ENCODE measurements around the gene FCRL5. TPM values are rescaled to one million over a fixed set of nuclear protein-coding genes. Genes with fewer than 3 reads are reported as not detected.

The FCRL5 gene
- total RNA-seq, 1 donor: 1.1 TPM

- DNase-seq (ENCODE audit: low read depth in 2 of 3, low spot score in 2 of 3): no peak
Measured at GRCh38 chr1:157532569-157532968, 19.7 kb downstream of the FCRL5 start.

DNA sequence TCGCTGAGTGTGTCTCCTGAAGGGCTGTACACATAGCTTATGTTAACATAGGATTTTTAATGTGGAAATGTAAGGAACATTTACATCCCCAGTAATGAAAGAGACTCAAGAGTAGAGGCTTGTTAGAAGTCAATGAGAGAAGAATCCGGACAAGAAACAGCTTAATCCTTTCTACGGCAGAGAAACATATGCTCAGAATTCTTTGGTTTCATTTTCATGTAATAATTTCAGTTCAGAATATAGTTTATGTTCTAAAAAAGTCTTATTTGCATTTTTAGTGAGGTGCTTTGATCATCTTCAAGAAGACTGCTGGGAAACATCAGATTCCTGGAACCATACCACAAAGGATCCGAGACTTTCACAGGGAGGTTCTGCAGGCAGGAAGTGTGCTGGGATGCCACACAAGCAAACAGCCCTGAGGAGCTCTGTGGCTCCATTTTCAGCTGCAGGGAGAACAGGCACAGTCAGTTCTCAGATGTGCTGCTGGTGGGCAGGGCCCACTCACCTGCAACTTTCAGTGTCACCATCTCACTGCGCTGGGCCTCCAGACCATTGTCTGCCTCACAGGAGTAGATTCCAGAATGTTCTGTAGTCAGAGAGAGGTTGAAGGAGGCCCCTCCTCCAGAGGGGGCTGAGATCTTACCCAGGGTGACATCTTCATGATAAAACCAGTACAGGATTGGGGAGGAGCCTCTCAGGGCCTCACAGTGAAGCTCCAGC lies 28.4 kb downstream of the FCRL5 start:
- no peak for DNase-seq (ENCODE audit: low read depth in 2 of 3, low spot score in 2 of 3)

DNA sequence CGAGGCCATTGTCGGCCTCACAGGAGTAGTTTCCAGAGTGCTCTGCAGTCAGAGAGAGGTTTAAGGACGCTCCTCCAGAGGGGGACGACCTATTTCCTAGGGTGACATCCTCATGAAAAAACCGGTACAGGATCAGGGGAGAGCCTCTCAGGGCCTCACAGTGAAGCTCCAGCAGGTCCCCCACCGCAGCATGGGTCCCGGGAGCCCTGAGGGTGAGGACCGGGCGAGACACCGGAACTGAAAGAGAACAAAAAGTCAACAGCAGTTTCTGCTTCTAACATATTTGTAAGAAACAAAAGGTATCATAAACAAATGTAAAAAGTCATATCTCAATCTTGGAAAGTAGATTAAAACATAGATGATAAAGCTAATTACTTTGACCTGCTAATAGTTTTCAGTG lies 31.3 kb downstream of the FCRL5 start:
- DNase-seq (ENCODE audit: low read depth in 2 of 3, low spot score in 2 of 3): no peak

DNA sequence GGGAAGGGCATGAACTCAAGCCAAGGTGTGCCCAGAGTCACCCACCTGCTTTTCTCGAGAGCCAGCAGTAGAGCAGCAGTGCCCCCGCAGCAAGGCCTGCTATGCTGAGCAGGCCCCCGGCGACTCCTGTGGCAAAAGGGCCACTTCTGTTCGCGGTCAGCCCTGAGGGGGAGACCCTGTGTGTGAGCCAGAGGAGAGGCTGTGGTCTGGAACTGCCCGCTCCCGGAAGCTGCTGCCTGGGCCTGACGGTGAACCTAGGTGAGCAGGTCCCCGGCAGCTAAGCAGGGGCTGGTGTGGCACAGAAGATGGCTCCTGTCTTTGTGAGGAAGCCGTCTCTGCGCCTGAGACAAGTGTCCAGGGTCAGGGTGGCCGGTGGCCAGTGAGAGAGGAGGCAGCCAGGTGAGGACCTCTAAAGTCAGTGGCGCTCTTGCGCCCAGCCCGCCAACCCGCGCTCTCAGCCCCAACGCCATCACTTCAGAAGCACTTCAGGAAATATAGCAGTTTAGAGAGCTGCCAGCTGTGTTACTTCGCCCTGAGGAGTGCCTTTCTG lies 31.9 kb downstream of the FCRL5 start:
- DNase-seq (ENCODE audit: low read depth in 2 of 3, low spot score in 2 of 3): no peak

DNA sequence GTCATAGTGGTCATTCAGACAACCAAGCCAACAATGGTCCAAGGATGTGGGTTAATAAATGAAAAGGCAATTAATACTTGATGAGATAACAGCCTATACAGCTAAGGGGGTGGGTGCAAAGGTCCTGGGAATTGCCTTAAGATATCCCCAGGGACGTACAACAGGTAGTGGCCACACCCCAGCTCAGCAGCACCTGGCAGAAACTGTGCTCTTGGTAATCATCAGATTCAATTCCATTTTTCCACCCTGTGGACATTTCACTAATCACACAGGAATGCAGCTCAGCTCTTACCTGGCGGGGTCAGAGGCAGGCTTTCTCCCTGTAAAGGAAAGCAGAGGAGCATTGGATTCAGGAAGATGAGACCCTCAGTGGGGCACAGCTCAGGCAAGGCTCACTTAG lies 32.9 kb downstream of the FCRL5 start:
- DNase-seq (ENCODE audit: low read depth in 2 of 3, low spot score in 2 of 3): no peak

DNA sequence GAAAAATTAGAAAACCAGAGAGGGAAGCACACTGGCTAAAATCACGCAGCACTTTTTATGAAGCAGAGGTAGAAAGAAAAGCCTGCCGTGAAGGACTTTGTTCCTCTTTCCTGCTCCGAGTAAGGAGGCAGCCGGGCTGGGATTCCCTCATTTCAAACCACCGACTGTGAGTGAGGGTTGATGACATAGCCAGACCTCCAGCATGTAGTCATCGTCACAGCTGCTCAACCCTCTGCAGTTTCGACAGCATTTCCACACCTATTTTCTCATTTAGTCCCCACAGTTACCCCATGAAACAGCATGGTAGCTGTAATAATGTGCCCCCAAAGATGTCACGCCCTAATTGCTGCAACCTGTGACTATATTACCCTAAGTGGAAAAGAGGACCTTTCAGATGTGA lies 35.3 kb downstream of the FCRL5 start:
- no peak for DNase-seq (ENCODE audit: low read depth in 2 of 3, low spot score in 2 of 3)

DNA sequence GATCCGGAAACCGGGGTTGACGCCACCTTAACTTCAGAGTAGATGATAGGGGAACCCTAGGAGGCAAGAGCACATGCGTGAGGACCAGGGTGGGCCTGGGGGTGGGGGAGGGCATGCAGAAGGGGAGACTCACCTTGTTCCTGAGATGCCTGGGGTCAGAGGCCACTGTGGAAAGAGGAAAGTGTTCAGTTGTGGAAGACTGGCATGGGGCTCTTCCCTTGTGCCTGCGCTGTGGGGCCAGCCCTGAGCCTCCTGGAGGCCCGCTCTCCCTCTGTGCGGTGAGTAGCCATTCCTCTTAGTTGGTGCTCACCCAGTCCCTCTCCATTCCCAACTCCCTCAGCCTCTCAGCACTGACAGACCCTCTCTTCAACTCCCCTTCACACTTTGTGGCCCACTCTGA lies 36.6 kb downstream of the FCRL5 start:
- no peak for DNase-seq (ENCODE audit: low read depth in 2 of 3, low spot score in 2 of 3)

DNA sequence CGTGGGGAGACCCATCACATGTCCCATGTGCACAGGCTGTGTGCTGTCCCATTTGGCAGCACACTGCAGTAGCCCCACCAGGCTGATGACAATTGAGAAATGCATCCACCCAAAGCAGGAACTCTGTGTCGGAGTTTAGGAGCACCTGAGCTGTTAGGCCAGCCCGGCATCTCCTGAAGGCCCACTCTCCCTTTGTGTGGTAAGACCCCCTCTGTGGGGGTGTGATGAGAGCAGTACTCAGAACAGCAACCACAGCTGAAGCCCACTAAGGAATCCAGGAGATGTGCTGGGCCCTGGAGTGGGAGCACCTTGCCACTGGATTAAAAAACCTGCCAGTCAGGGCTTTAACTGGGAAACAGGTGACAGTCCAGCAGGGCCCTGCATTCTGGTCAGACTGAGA lies 37.2 kb downstream of the FCRL5 start:
- no peak for DNase-seq (ENCODE audit: low read depth in 2 of 3, low spot score in 2 of 3)

DNA sequence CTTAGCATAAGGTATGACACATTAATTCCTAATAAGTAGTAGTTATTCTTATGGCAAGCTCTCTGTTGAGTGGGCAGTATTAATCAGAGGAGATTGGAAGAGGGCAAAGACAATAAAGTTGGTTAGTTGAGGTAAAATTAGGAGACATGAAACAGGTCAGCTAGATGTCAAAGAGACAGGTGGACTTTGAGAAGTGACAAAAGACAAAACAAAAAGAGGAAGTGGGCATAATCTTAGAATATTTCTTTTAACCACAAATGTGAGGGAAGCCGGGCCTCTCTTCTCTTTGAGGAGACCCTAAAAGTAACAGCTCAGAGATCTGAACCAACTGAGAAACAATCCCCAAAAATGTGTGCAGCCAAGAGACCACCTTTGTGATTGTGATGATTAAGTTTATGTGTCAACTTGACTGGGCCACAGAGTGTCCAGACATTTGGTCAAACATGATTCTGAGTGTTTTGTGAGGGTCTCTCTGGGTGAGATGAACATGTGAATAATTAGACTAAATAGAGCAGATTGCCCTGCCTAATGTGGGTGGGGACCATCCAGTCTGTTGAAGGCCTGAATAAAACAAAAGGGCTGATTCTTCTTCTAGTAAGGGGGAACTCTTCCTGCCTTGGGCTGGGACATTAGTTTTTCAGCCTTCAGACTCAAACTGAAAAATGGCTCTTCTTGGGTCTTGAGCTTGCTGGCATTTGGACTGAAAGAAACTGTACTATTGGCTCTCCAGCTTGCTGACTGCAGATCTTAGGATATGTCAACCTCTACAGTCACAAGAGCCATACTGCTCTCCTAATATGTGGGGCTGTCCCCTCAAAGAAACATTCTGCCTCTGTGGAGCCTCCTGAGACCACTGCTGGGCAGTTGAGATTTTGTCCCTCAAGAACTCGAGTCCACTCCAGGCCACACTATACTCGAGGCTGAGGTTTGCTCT lies 40.0 kb downstream of the FCRL5 start:
- DNase-seq (ENCODE audit: low read depth in 2 of 3, low spot score in 2 of 3): peak in 2 of 3 donors; percentile 14 to 60

- no peak for DNase-seq (ENCODE audit: low read depth in 2 of 3, low spot score in 2 of 3)
Measured at GRCh38 chr1:157509546-157510232, 42.6 kb downstream of the FCRL5 start.

- DNase-seq (ENCODE audit: low read depth in 2 of 3, low spot score in 2 of 3): peak in 2 of 3 donors; percentile 58 to 75
Measured at GRCh38 chr1:157505481-157506272, 46.6 kb downstream of the FCRL5 start.

DNA sequence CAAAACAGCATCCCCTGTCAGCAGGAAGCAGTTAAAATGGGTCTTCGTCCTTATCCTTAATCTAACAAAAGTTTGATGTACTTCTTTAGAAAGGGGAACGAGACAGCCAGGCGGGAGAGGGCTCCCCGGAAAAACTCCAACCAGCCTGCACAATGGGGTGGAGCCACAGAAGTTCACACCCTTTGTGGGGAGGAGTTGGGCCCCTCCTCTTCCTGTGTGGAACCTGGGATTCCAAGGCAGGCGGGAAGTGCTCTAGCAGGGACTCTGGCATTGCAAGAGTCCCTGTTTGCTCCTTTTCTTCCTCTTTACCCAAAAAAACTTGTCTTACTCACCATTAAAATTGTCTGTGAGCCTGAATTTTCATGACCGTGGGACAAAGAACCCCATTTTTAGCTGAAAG lies 47.7 kb downstream of the FCRL5 start:
- DNase-seq (ENCODE audit: low read depth in 2 of 3, low spot score in 2 of 3): no peak

DNA sequence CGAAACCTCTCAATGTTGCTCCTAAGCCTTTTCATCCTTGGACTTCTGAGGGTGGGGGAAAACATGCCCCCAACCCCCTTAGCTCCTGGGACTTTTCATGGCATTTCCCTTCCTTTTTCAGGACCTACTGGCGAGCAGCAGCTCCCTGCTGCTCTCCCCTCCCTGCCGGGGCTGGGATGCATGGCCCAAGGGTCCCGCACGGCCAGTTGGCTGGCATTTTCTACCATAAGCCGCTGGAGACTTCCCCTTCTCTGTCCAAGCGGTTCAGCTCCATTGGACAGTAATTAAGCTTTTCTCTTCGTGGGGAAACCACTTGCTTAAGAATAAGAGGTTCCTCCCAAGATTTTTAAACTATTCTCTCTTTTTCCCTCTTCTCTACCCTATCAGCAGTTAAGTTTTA lies 52.8 kb downstream of the FCRL5 start:
- DNase-seq (ENCODE audit: low read depth in 2 of 3, low spot score in 2 of 3): no peak

DNA sequence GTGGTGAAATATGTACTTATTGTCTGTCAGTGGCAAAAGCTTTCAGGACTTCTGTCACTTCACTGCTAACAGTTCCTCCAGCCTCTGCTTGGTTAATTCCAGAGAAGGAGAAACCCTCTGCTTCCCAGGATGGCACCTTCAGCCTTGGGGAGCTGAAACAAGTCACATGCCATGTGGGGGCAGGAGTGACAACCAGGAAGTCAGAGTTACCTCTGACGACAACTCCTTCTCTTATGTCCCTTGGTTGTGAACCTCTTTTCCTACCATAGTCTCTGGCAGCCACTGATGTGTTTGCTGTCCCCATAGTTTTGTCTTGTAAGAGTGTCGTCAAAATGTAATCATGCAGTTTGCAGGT lies 53.6 kb downstream of the FCRL5 start:
- no peak for DNase-seq (ENCODE audit: low read depth in 2 of 3, low spot score in 2 of 3)

- no peak for DNase-seq (ENCODE audit: low read depth in 2 of 3, low spot score in 2 of 3)
Measured at GRCh38 chr1:157497987-157498735, 54.2 kb downstream of the FCRL5 start.

- DNase-seq (ENCODE audit: low read depth in 2 of 3, low spot score in 2 of 3): no peak
Measured at GRCh38 chr1:157497284-157497683, 55.0 kb downstream of the FCRL5 start.

- DNase-seq (ENCODE audit: low read depth in 2 of 3, low spot score in 2 of 3): peak in 2 of 3 donors; percentile 41 to 83
Measured at GRCh38 chr1:157496121-157496526, 56.2 kb downstream of the FCRL5 start.

DNA sequence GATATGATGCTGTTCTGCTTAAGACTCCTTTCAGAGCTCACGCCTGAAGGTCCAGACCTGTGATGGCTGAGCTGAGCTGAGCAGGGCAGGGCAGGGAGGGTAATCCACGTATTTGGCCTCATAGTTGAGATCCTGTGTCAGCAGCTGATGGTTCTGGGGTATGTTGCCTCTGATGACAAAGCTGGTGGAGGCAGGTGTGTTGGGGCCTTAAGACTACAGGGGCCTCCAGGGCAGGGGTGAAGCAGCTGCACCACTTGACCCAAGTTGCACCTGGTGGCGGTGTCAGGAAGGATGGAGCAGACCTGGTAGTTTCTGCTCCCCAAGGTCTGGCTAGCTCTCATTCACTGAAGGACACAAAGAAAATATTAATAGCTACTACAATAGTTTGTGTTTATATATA lies 57.0 kb downstream of the FCRL5 start:
- DNase-seq (ENCODE audit: low read depth in 2 of 3, low spot score in 2 of 3): no peak

GRCh38 chr1:157494093-157494492 lies 58.2 kb downstream of the FCRL5 start:
- no peak for DNase-seq (ENCODE audit: low read depth in 2 of 3, low spot score in 2 of 3)
